ENCODE results near the gene CAPN13.

- no peak for TF ChIP-seq CTCF (IDR thresholded peaks at IDR 0.05)
- TF ChIP-seq POLR2A (IDR thresholded peaks at IDR 0.05): no peak
These were observed 99.8 kb downstream of the CAPN13 start for GRCh38 chr2:30707304-30707903.

Data from esophagus squamous epithelium (tissue), 4 donors.